Astrocyte (in vitro differentiated cells and primary cell): ENCODE results near the gene SKIC3. TPM values are rescaled to one million over a fixed set of nuclear protein-coding genes. Genes with fewer than 3 reads are reported as not detected.
A peak's percentile ranks its signal among the peaks of the same experiment; 100 is the strongest.

ENCODE experiments used
- DNase-seq: peaks from one replicate; pipeline ENCODE4 v3.0.0-alpha.2; 2010; ENCODE audit warnings: low read depth
- FAIRE-seq: peaks from 2 replicates; lab custom pipeline; 2011; peaks lifted over from hg19 to GRCh38; lab: Jason Lieb, UNC
- H2AFZ ChIP-seq: 2 replicates; pipeline ENCODE4 v1.6.0; 2012; ENCODE audit warnings: low read depth, low read length, inconsistent platforms
- H3K27ac ChIP-seq: 2 replicates; pipeline ENCODE4 v1.5.1; 2011; ENCODE audit warnings: low read depth, low read length, inconsistent platforms
- H3K27me3 ChIP-seq: 2 replicates; pipeline ENCODE4 v1.6.0; 2011; ENCODE audit warnings: low read length, inconsistent platforms; ENCODE audit not compliant: insufficient read depth
- H3K36me3 ChIP-seq: 2 replicates; pipeline ENCODE4 v1.5.1; 2011; ENCODE audit warnings: low read length, inconsistent platforms; ENCODE audit not compliant: insufficient read depth
- H3K4me1 ChIP-seq: 2 replicates; pipeline ENCODE4 v1.5.1; 2011; ENCODE audit warnings: low read length, inconsistent platforms; ENCODE audit not compliant: insufficient read depth
- H3K4me2 ChIP-seq: 2 replicates; pipeline ENCODE4 v1.6.0; 2012; ENCODE audit warnings: low read length, inconsistent platforms
- H3K4me3 ChIP-seq: 2 replicates; pipeline ENCODE4 v1.5.1; 2011; ENCODE audit warnings: low read depth, mild to moderate bottlenecking, low read length, inconsistent platforms; ENCODE audit not compliant: insufficient read depth
- H3K79me2 ChIP-seq: 2 replicates; pipeline ENCODE4 v1.6.0; 2012; ENCODE audit warnings: mild to moderate bottlenecking, low read length, inconsistent platforms; ENCODE audit not compliant: insufficient read depth
- H3K9ac ChIP-seq: 2 replicates; pipeline ENCODE4 v1.6.0; 2012; ENCODE audit warnings: mild to moderate bottlenecking, low read length, inconsistent platforms
- H3K9me3 ChIP-seq: 2 replicates; pipeline ENCODE4 v1.5.1; 2012; ENCODE audit warnings: low read depth, mild to moderate bottlenecking, low read length, inconsistent platforms; ENCODE audit not compliant: insufficient read depth
- H4K20me1 ChIP-seq: 2 replicates; pipeline ENCODE4 v1.6.0; 2012; ENCODE audit warnings: low read length, inconsistent platforms; ENCODE audit not compliant: insufficient read depth
- H3K27ac Mint-ChIP-seq: one replicate; pipeline ENCODE4 v1.8.0; 2021; ENCODE audit warnings: mild to moderate bottlenecking, mixed read lengths; ENCODE audit not compliant: unreplicated experiment
- H3K27me3 Mint-ChIP-seq: one replicate; pipeline ENCODE4 v1.8.0; 2021; ENCODE audit warnings: low read depth, mixed read lengths; ENCODE audit not compliant: unreplicated experiment
- H3K36me3 Mint-ChIP-seq: one replicate; pipeline ENCODE4 v1.8.0; 2021; ENCODE audit warnings: low read depth, mixed read lengths; ENCODE audit not compliant: unreplicated experiment
- H3K4me1 Mint-ChIP-seq: one replicate; pipeline ENCODE4 v1.8.0; 2021; ENCODE audit warnings: low read depth, mixed read lengths; ENCODE audit not compliant: unreplicated experiment
- H3K4me3 Mint-ChIP-seq: one replicate; pipeline ENCODE4 v1.8.0; 2021; ENCODE audit warnings: mild to moderate bottlenecking, moderate library complexity, mixed read lengths; ENCODE audit not compliant: unreplicated experiment
- H3K9me3 Mint-ChIP-seq: one replicate; pipeline ENCODE4 v1.8.0; 2021; ENCODE audit warnings: mild to moderate bottlenecking, mixed read lengths; ENCODE audit not compliant: unreplicated experiment
- CTCF ChIP-seq: IDR thresholded peaks from 2 replicates; pipeline ENCODE4 v1.5.1; 2011; ENCODE audit warnings: low read depth, mild to moderate bottlenecking, inconsistent platforms, low read length, moderate library complexity; ENCODE audit not compliant: insufficient read depth
- EZH2 ChIP-seq: IDR thresholded peaks from 2 replicates; pipeline ENCODE4 v1.6.1; 2012; ENCODE audit warnings: mild to moderate bottlenecking, low read length, inconsistent platforms; ENCODE audit not compliant: insufficient read depth
- total RNA-seq: library from RNA; stranded (reverse); gene quantifications from 2 replicates; pipeline ENCODE4 v1.2.1, GENCODE V29; 2021

Gene SKIC3
- total RNA-seq, 1 donor from 2014 or later, result 99.9 TPM

GRCh38 chr5:95543017-95543705 lies 11.6 kb downstream of the SKIC3 start:
- no peaks in the 10 kb centered on the region for H3K27me3 Mint-ChIP-seq
- H3K9me3 ChIP-seq, result no peaks in the 10 kb centered on the region
- no peak overlapping the region for H3K4me3 ChIP-seq
- no peak overlapping the region for H3K9ac ChIP-seq
- H3K4me1 Mint-ChIP-seq, result peaks cover 6% of the 10 kb centered on the region
- no peaks in the 10 kb centered on the region for H3K9me3 Mint-ChIP-seq
- H3K36me3 ChIP-seq, result peaks cover 50% of the 10 kb centered on the region
- no peak overlapping the region for H3K27ac ChIP-seq
- no peaks in the 10 kb centered on the region for H3K27me3 ChIP-seq
- DNase-seq, result no peak
- no peaks in the 10 kb centered on the region for H3K4me1 ChIP-seq
- no peak for TF ChIP-seq EZH2
- TF ChIP-seq CTCF, result no peak
- peaks cover 8% of the 10 kb centered on the region for H4K20me1 ChIP-seq
- peak; percentile 39 for FAIRE-seq
- peaks cover 16% of the 10 kb centered on the region for H3K36me3 Mint-ChIP-seq
- H3K4me2 ChIP-seq, result no peak overlapping the region
- no peak overlapping the region for H2AFZ ChIP-seq
- peaks cover 20% of the 10 kb centered on the region for H3K79me2 ChIP-seq
- no peak overlapping the region for H3K27ac Mint-ChIP-seq
- peak overlapping the region; percentile 47 for H3K4me3 Mint-ChIP-seq

GRCh38 chr5:95537501-95537900 lies 17.3 kb downstream of the SKIC3 start:
- Mint-ChIP-seq H3K9me3 (no peaks in the 10 kb centered on the region), H3K4me3 (no peak overlapping the region), H3K27ac (no peak overlapping the region), H3K4me1 (peaks cover 24% of the 10 kb centered on the region), H3K27me3 (no peaks in the 10 kb centered on the region), H3K36me3 (peaks cover 12% of the 10 kb centered on the region)
- Histone ChIP-seq H3K4me3 (no peak overlapping the region), H3K36me3 (peaks cover 31% of the 10 kb centered on the region), H3K4me2 (no peak overlapping the region), H3K27ac (no peak overlapping the region), H3K79me2 (peaks cover 6% of the 10 kb centered on the region), H3K9ac (no peak overlapping the region), H3K27me3 (no peaks in the 10 kb centered on the region), H3K9me3 (no peaks in the 10 kb centered on the region), H4K20me1 (peaks cover 16% of the 10 kb centered on the region), H2AFZ (no peak overlapping the region), H3K4me1 (no peaks in the 10 kb centered on the region)
- TF ChIP-seq EZH2 (no peak), CTCF (no peak)
- FAIRE-seq (peak; percentile 72), DNase-seq (no peak)

- TF ChIP-seq CTCF, result no peak
- no peak for TF ChIP-seq EZH2
- FAIRE-seq, result no peak
- H3K4me3 Mint-ChIP-seq, result no peak overlapping the region
- DNase-seq, result no peak
- peak overlapping the region; percentile 81 for H3K27ac Mint-ChIP-seq
- Histone ChIP-seq H3K4me3 (no peak overlapping the region), H3K36me3 (peaks cover 15% of the 10 kb centered on the region), H3K4me1 (no peaks in the 10 kb centered on the region), H2AFZ (no peak overlapping the region), H3K79me2 (peaks cover 11% of the 10 kb centered on the region), H3K9me3 (no peaks in the 10 kb centered on the region), H3K27ac (no peak overlapping the region), H3K9ac (no peak overlapping the region), H4K20me1 (peaks cover 14% of the 10 kb centered on the region), H3K4me2 (no peak overlapping the region), H3K27me3 (no peaks in the 10 kb centered on the region)
- no peaks in the 10 kb centered on the region for H3K9me3 Mint-ChIP-seq
- H3K4me1 Mint-ChIP-seq, result peaks cover 38% of the 10 kb centered on the region
- peaks cover 9% of the 10 kb centered on the region for H3K36me3 Mint-ChIP-seq
- no peaks in the 10 kb centered on the region for H3K27me3 Mint-ChIP-seq
Measured at GRCh38 chr5:95533761-95534160, 21.0 kb downstream of the SKIC3 start.
